Neural cell (in vitro differentiated cells): ENCODE measurements around the gene LRRC74A. TPM values are rescaled to one million over a fixed set of nuclear protein-coding genes. Genes with fewer than 3 reads are reported as not detected.

Source experiments
- H2AFZ ChIP-seq: fragments of 200-600, 300-800 bp; sonication (generic), shearing (Covaris generic); 2 replicates; pipeline ENCODE4 v1.6.0; 2014; ENCODE audit warnings: low read depth, mild to moderate bottlenecking, antibody characterized with exemption, low read length, moderate library complexity
- H3F3A ChIP-seq: fragments of 200-600 bp; shearing (Covaris generic); 2 replicates; pipeline ENCODE4 v1.6.1; 2016; ENCODE audit warnings: mild to moderate bottlenecking, moderate library complexity, mixed read lengths, antibody characterized with exemption, low read length; ENCODE audit not compliant: insufficient read depth, poor library complexity, severe bottlenecking
- H3K27ac ChIP-seq: fragments of 200-600, 300-800 bp; sonication (generic), shearing (Covaris generic); 2 replicates; pipeline ENCODE4 v1.5.1; 2014; ENCODE audit warnings: mild to moderate bottlenecking, low read length, moderate library complexity
- H3K27me3 ChIP-seq: fragments of 300-800, 200-600 bp; sonication (generic), shearing (Covaris generic); 2 replicates; pipeline ENCODE4 v1.6.0; 2014; ENCODE audit warnings: mild to moderate bottlenecking, low read depth, low read length, moderate library complexity; ENCODE audit not compliant: insufficient read depth
- H3K36me3 ChIP-seq: fragments of 300-800, 200-600 bp; sonication (generic), shearing (Covaris generic); 2 replicates; pipeline ENCODE4 v1.5.1; 2014; ENCODE audit warnings: mild to moderate bottlenecking, antibody characterized with exemption, low read length, moderate library complexity; ENCODE audit not compliant: insufficient read depth
- H3K4me2 ChIP-seq: fragments of 300-800, 200-600 bp; sonication (generic), shearing (Covaris generic); 2 replicates; pipeline ENCODE4 v1.6.0; 2014; ENCODE audit warnings: mild to moderate bottlenecking, low read length
- H3K4me3 ChIP-seq: fragments of 300-800, 200-600 bp; sonication (generic), shearing (Covaris generic); 2 replicates; pipeline ENCODE4 v1.5.1; 2014; ENCODE audit warnings: mild to moderate bottlenecking, low read length, moderate library complexity
- H3K79me2 ChIP-seq: fragments of 200-600 bp; shearing (Covaris generic); replicated peaks from 2 replicates; pipeline ENCODE4 v1.6.0; 2014; ENCODE audit warnings: mild to moderate bottlenecking, low read length, moderate library complexity; ENCODE audit not compliant: insufficient read depth
- H3K9ac ChIP-seq: fragments of 300-800, 200-600 bp; sonication (generic), shearing (Covaris generic); 2 replicates; pipeline ENCODE4 v1.6.1; 2016; ENCODE audit warnings: mild to moderate bottlenecking, low read length, mixed read lengths
- H3K9me2 ChIP-seq: fragments of 200-600 bp; shearing (Covaris generic); 2 replicates; pipeline ENCODE4 v1.6.1; 2016; ENCODE audit warnings: mild to moderate bottlenecking, low read length, mixed read lengths; ENCODE audit not compliant: insufficient read depth
- H3K9me3 ChIP-seq: fragments of 200-600, 300-800 bp; sonication (generic), shearing (Covaris generic); 2 replicates; pipeline ENCODE4 v1.6.1; 2016; ENCODE audit warnings: mild to moderate bottlenecking, mixed run types, low read length, moderate library complexity, mixed read lengths
- H4K20me1 ChIP-seq: fragments of 200-600 bp; shearing (Covaris generic); 2 replicates; pipeline ENCODE4 v1.6.1; 2016; ENCODE audit warnings: mild to moderate bottlenecking, mixed run types; ENCODE audit not compliant: insufficient read depth
- CTCF ChIP-seq: fragments of 450-650 bp; IDR thresholded peaks from 2 replicates; pipeline ENCODE4 v1.5.1; 2014; ENCODE audit warnings: antibody characterized with exemption, mild to moderate bottlenecking, moderate library complexity; ENCODE audit not compliant: poor library complexity, severe bottlenecking
- EP300 ChIP-seq: fragments of 450-650 bp; conservative IDR thresholded peaks from 2 replicates; pipeline ENCODE4 v1.6.1; 2014; ENCODE audit warnings: antibody characterized with exemption, mild to moderate bottlenecking, moderate library complexity; ENCODE audit not compliant: poor library complexity, severe bottlenecking
- EZH2 ChIP-seq: fragments of 200-600, 300-800 bp; shearing (Covaris generic), sonication (generic); IDR thresholded peaks from 2 replicates; pipeline ENCODE4 v1.6.1; 2014; ENCODE audit warnings: antibody characterized with exemption, low read length, borderline replicate concordance, mild to moderate bottlenecking; ENCODE audit not compliant: insufficient read depth, poor library complexity, severe bottlenecking
- MXI1 ChIP-seq: fragments of 450-650 bp; conservative IDR thresholded peaks from 2 replicates; pipeline ENCODE4 v1.6.1; 2014; ENCODE audit warnings: antibody characterized with exemption, mild to moderate bottlenecking; ENCODE audit not compliant: poor library complexity, severe bottlenecking
- POLR2AphosphoS5 ChIP-seq: IDR thresholded peaks from 2 replicates; pipeline ENCODE4 v1.6.1; 2012
- RAD21 ChIP-seq: fragments of 450-650 bp; conservative IDR thresholded peaks from 2 replicates; pipeline ENCODE4 v1.6.1; 2014; ENCODE audit warnings: antibody characterized with exemption, mild to moderate bottlenecking, moderate library complexity
- REST ChIP-seq: IDR thresholded peaks from 2 replicates; pipeline ENCODE4 v1.6.1; 2012; ENCODE audit warnings: borderline replicate concordance
- SMC3 ChIP-seq: fragments of 450-650 bp; conservative IDR thresholded peaks from 2 replicates; pipeline ENCODE4 v1.6.1; 2014; ENCODE audit warnings: antibody characterized with exemption, mild to moderate bottlenecking, moderate library complexity; ENCODE audit not compliant: poor library complexity
- TAF1 ChIP-seq: IDR thresholded peaks from 2 replicates; pipeline ENCODE4 v1.6.1; 2012; ENCODE audit warnings: low read depth
- polyA plus RNA-seq: library from polyadenylated mRNA; depleted of rRNA; stranded (reverse); fragments of >200 nt; gene quantifications from 2 replicates; pipeline ENCODE4 v1.2.3, GENCODE V29; 2014

The LRRC74A gene
- polyA plus RNA-seq, 1 donor from 2014 or later: not detected

- Histone ChIP-seq H3K27ac (no peak overlapping the region), H3K79me2 (no peaks in the 10 kb centered on the region), H3F3A (no peaks in the 10 kb centered on the region), H3K27me3 (no peaks in the 10 kb centered on the region), H3K9me3 (no peaks in the 10 kb centered on the region), H3K36me3 (no peaks in the 10 kb centered on the region), H3K9me2 (no peaks in the 10 kb centered on the region), H3K4me2 (no peak overlapping the region), H3K4me3 (no peak overlapping the region), H4K20me1 (no peaks in the 10 kb centered on the region), H2AFZ (no peak overlapping the region), H3K9ac (no peak overlapping the region)
- TF ChIP-seq TAF1 (no peak), EZH2 (no peak), REST (no peak), SMC3 (no peak), EP300 (no peak), CTCF (no peak), RAD21 (no peak), MXI1 (no peak), POLR2AphosphoS5 (no peak)
Measured at GRCh38 chr14:76856769-76857168, 30.6 kb downstream of the LRRC74A start.

- no peak for TF ChIP-seq CTCF
- TF ChIP-seq MXI1: no peak
- TF ChIP-seq EZH2: no peak
- no peak for TF ChIP-seq RAD21
- TF ChIP-seq SMC3: no peak
- Histone ChIP-seq H3K9me3 (no peaks in the 10 kb centered on the region), H3K79me2 (no peaks in the 10 kb centered on the region), H2AFZ (no peak overlapping the region), H3K27me3 (no peaks in the 10 kb centered on the region), H4K20me1 (no peaks in the 10 kb centered on the region), H3K36me3 (no peaks in the 10 kb centered on the region), H3K4me2 (no peak overlapping the region), H3K4me3 (no peak overlapping the region), H3K9me2 (no peaks in the 10 kb centered on the region), H3K9ac (no peak overlapping the region), H3K27ac (no peak overlapping the region), H3F3A (no peaks in the 10 kb centered on the region)
Measured at GRCh38 chr14:76861574-76862255, 35.5 kb downstream of the LRRC74A start.
